ENCODE measurements around the gene STIP1.

GRCh38 chr11:64209563-64209843 is 23.5 kb downstream of the STIP1 start:
- TF ChIP-seq CTCF (IDR thresholded peaks at IDR 0.05; ENCODE audit: low read length) (no peak), EZH2 (optimal IDR thresholded peaks at IDR 0.05; ENCODE audit: low read depth, low read length) (no peak)

Data from MM.1S (cell line).